HG02981 (cell line): ENCODE data around the gene HIVEP3.

ENCODE experiments used
- ATAC-seq: cut with Tn5 transposase; IDR thresholded peaks from one replicate; pipeline ENCODE4 v1.9.1; 2021; ENCODE audit warnings: mild to moderate bottlenecking, moderate library complexity; ENCODE audit not compliant: unreplicated experiment

Gene HIVEP3

DNA sequence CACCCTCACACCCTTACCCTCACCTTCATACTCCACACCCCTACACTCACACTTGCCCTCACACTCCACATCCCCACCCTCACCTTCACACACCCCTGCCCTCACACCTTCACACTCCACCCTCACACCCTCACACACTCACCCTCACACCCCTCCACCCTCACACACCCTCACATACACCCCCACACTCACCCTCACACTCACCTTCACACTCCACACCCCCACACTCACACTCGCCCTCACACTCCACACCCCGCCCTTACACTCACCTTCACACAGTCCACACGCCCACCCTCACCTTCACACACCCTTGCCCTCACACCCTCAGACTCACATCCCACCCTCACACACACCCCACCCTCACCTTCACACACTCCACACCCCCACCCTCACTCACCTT, 390.6 kb downstream of the HIVEP3 start:
- no peak for ATAC-seq

GRCh38 chr1:41526956-41527561, 391.7 kb downstream of the HIVEP3 start:
- ATAC-seq: no peak

DNA sequence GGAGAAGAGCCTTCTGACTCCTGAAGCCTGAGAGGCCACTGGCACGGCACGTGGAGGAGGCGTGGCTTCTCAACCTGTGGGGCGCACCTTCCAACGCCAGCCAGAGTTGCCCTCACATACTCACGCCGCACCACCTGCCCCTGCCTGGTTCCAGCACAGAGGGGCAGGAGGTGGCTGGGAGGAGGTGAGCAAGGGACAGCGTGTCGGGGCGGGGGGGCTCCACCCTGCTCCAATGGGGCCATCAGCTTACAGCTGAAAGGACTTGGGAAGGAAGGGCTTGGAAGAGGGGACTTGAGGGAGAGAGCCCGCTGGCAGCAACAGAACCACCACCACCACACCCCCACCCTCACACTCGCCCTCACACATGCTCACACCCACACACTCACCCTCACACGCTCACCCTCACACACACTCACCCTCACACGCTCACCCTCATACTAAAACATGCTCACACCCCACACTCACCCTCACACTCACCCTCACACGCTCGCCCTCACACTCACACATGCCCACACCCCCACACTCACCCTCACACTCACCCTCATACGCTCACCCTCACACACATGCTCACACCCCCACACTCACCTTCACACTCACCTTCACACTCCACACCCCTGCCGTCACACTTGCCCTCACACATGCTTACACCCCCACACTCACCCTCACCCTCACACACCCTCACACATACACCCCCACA, 392.7 kb downstream of the HIVEP3 start:
- no peak for ATAC-seq

GRCh38 chr1:41524676-41525675, 393.7 kb downstream of the HIVEP3 start:
- no peak for ATAC-seq

GRCh38 chr1:41523949-41524675, 394.6 kb downstream of the HIVEP3 start:
- no peak for ATAC-seq

DNA sequence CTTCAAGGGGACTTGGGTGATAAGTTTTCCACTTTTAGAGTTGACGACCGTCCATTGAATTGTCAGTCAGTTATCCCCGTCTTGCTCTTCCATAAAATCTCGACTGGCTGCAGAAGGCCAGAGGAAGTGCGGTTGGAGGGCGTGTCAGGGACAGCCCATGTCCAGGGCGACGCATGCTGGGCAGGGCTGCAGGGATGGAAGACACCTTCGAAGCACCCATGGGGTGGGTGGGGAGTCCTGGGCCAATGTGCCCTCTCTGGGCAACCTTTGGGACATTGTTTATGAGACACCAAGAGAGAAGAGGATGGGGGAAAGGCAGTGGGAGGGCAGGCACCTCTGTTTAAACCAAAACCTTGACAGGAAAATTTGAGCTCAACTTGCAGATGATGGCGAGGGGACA, 395.7 kb downstream of the HIVEP3 start:
- no peak for ATAC-seq

GRCh38 chr1:41521766-41522165, 397.0 kb downstream of the HIVEP3 start:
- ATAC-seq: no peak

GRCh38 chr1:41520951-41521752, 397.6 kb downstream of the HIVEP3 start:
- no peak for ATAC-seq

DNA sequence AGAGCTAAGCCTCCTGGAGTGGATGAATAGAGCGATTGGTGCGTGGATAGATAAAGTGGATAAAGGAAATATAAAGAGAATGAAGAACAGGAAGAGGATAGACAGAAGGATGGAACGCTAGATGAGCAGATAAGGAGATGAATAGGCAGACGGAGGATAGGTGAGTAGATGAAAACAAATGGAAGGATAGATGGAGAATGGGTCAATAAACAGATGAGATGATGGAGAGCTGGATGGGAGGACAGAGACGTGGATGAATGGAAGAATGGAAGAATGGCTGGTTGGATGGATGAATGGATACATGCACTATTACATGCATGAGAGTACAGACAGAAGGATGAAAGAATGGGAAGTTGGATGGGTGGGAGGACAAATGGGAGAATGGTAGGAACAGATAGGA, 399.1 kb downstream of the HIVEP3 start:
- ATAC-seq: no peak

DNA sequence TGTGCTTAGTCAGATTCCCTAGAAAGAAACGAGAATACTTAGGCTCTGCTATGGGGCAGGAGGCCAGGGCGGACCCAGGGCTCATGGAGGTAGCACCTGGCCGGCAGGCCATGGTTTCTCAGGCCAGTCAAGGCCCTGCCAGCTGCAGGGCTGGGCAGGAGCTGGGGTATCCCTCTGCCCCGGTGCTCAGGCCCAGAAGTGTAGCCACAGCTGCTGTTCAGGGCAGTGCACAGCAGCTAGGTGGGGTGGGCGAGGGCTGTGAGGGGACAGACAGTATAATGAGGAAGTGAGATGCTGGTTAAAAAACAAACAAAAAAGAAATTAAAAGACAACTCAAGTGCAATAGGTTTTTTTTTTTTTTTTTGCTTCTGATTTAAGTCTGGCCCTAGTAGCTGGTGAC, 400.3 kb downstream of the HIVEP3 start:
- ATAC-seq: no peak

GRCh38 chr1:41517062-41517438, 401.7 kb downstream of the HIVEP3 start:
- no peak for ATAC-seq

GRCh38 chr1:41516168-41517061, 402.3 kb downstream of the HIVEP3 start:
- ATAC-seq: peak; percentile 73

GRCh38 chr1:41515778-41516167, 402.9 kb downstream of the HIVEP3 start:
- no peak for ATAC-seq

- ATAC-seq: no peak
These were observed 403.5 kb downstream of the HIVEP3 start for GRCh38 chr1:41515131-41515678.

GRCh38 chr1:41514381-41514780, 404.3 kb downstream of the HIVEP3 start:
- no peak for ATAC-seq

DNA sequence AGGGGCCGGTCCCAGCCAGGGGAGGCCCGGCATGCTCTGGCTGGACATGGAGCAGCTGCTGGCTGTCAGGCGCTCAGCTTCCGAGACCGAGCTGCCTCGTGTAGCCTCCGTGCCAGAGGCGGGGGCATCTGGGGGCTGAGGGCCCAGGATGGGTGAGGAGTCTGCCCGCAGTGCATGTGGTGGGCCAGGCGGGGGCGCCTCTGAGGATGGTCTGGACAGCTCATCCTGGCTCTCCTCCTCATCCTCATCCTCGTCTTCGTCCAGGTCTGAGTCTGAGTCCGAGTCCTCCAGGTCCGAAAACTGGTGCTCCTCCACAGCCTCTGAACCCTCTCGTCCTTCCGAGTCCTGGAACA, 405.4 kb downstream of the HIVEP3 start:
- ATAC-seq: no peak

DNA sequence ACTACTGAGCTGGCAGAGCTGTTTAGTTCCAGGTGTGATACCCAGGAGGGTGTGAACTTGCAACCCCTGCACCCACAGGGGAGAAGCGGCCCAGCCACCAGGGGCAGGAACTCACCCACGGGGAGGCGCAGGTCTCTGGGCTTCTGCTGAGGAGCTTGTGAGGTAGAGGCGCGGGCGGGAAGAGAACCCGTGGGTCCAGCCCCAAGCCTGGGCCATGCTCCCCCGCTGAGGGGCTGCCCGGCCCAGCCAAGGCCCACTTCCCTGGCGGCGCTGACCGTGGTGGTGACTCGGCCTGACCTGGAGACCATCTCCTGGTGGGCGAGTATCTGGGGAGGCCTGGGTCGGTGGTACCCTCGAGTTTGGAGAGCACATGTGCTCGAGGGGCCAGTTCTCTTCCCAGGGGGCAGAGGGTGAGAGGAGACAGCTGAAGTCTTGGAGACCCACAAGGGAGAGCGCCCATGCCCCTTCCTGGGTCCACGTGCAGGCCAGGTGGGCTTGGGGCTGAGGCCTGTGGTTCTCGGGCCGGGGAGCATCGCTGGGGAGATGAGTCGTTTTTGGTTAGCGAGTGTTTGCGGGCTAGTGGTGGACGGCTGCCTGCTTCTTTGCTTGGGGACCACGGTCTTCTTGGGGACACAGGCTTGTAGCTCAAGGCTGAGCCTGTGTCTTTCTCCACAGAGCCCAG, 405.9 kb downstream of the HIVEP3 start:
- ATAC-seq: no peak

DNA sequence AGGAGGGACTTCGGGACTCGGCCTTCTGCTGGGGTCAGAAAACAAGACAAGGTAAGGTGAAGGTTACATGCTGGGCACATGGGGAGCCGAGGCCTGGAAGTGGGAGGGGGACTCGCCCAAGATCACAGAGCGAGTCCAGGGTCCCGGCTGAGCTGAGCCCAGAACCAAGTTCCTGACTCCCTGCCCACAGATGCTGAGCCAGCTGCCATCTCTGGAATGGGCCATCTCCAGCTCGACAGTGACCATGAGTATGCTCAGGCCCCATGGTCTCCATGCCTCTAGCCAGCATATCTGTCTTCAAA, 407.5 kb downstream of the HIVEP3 start:
- no peak for ATAC-seq
